Fibroblast of lung (primary cell): ENCODE measurements around the gene ETS2. TPM values are rescaled to one million over a fixed set of nuclear protein-coding genes. Genes with fewer than 3 reads are reported as not detected.

Experiments
- DNase-seq, 2 donors: peaks; one replicate each; pipeline versions ENCODE4 v3.0.0 to v3.0.0-alpha.2; 2010; ENCODE audit warnings: low read depth in 2 of 2
- H2AFZ ChIP-seq: 2 replicates; pipeline ENCODE4 v1.5.1; 2012; ENCODE audit warnings: low read length, control low read depth, inconsistent platforms
- H3K27ac ChIP-seq: 2 replicates; pipeline ENCODE4 v1.5.1; 2011; ENCODE audit warnings: low read length, control low read depth; ENCODE audit not compliant: insufficient read depth
- H3K27me3 ChIP-seq: 2 replicates; pipeline ENCODE4 v1.5.1; 2011; ENCODE audit warnings: mild to moderate bottlenecking, low read length; ENCODE audit not compliant: control insufficient read depth, insufficient read depth
- H3K36me3 ChIP-seq: 2 replicates; pipeline ENCODE4 v1.5.1; 2011; ENCODE audit warnings: low read length; ENCODE audit not compliant: control insufficient read depth, insufficient read depth
- H3K4me1 ChIP-seq: 2 replicates; pipeline ENCODE4 v1.5.1; 2011; ENCODE audit warnings: low read length; ENCODE audit not compliant: control insufficient read depth, insufficient read depth; ENCODE audit errors: extremely low read depth
- H3K4me2 ChIP-seq: 2 replicates; pipeline ENCODE4 v1.5.1; 2011; ENCODE audit warnings: low read length, control low read depth; ENCODE audit not compliant: insufficient read depth; ENCODE audit errors: extremely low read depth
- H3K4me3 ChIP-seq, 4 experiments: fragments of 200-600 bp in 1 of 4; sonication (generic) in 1 of 4; replicated peaks in 1 of 4; 2 replicates each; pipeline ENCODE4 v1.5.1; 2011 to 2016; ENCODE audit warnings: low read length in 4 of 4, low read depth in 3 of 4, mild to moderate bottlenecking in 3 of 4, control low read depth in 2 of 4, inconsistent platforms in 1 of 4, mixed read lengths in 1 of 4; ENCODE audit not compliant: insufficient read depth in 1 of 4; ENCODE audit errors: control extremely low read depth in 1 of 4
- H3K79me2 ChIP-seq: 2 replicates; pipeline ENCODE4 v1.5.1; 2012; ENCODE audit warnings: mild to moderate bottlenecking, low read length, inconsistent platforms; ENCODE audit not compliant: control insufficient read depth, insufficient read depth
- H3K9ac ChIP-seq: 2 replicates; pipeline ENCODE4 v1.5.1; 2011; ENCODE audit warnings: mild to moderate bottlenecking, low read length, control low read depth; ENCODE audit not compliant: insufficient read depth
- H3K9me3 ChIP-seq: 2 replicates; pipeline ENCODE4 v1.5.1; 2012; ENCODE audit warnings: low read depth, low read length; ENCODE audit not compliant: control insufficient read depth, insufficient read depth
- H4K20me1 ChIP-seq: 2 replicates; pipeline ENCODE4 v1.5.1; 2011; ENCODE audit warnings: low read length; ENCODE audit not compliant: control insufficient read depth, insufficient read depth; ENCODE audit errors: extremely low read depth
- CTCF ChIP-seq, 2 donors: IDR thresholded peaks in 1 of 2; conservative IDR thresholded peaks in 1 of 2; 1 replicate in 1 of 2; 2 replicates in 1 of 2; pipeline ENCODE4 v1.5.1; 2011 to 2012; ENCODE audit warnings: low read length in 2 of 2, control low read depth in 1 of 2, inconsistent platforms in 1 of 2, low read depth in 1 of 2, mild to moderate bottlenecking in 1 of 2
- EZH2 ChIP-seq: IDR thresholded peaks from 2 replicates; pipeline ENCODE4 v1.5.1; 2012; ENCODE audit warnings: low read length, control low read depth, mild to moderate bottlenecking; ENCODE audit errors: missing control alignments
- polyA plus RNA-seq, 2 donors: library from polyadenylated mRNA; depleted of rRNA in 1 of 2; stranded (reverse) in 1 of 2; unstranded in 1 of 2; fragments of >200 nt; gene quantifications; 2 replicates each; pipeline ENCODE4 v1.2.1, GENCODE V29; 2011 to 2012; ENCODE audit warnings: missing spikeins in 1 of 2
- total RNA-seq: library from RNA; depleted of rRNA; stranded (reverse); fragments of >200 nt; gene quantifications from 2 replicates; pipeline ENCODE4 v1.2.1, GENCODE V29; 2014

ETS2 gene
- total and polyA plus RNA-seq, 2 donors (not counting 1 experiment from before 2014, with no cell fraction given): 28.0 to 77.3 TPM

DNA sequence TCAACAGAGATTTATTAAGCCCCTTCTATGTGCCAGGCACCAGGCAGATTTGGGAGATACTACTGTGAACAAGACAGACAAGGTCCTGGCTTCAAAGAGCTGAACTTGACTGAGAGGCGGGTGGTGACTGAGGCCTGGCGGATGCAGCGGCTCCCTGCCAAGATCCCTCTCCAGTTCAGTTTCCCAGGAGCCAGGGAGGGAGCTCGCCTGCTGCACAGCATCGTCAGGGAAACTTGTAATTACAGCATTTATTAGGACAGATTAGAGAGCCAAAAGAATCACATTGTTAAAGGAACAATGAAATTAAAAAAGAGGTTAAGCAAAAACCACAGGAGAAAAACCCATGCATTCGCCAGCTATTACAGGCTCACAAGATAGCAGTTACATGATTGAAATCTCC, 55.3 kb downstream of the ETS2 start:
- Histone ChIP-seq H3K36me3 (no peaks in the 10 kb centered on the region), H3K27me3 (no peaks in the 10 kb centered on the region), H3K27ac (no peak overlapping the region), H3K9ac (no peak overlapping the region), H3K79me2 (no peaks in the 10 kb centered on the region), H3K4me3 (no peak overlapping the region), H4K20me1 (no peaks in the 10 kb centered on the region), H2AFZ (no peak overlapping the region), H3K4me2 (no peak overlapping the region), H3K9me3 (no peaks in the 10 kb centered on the region), H3K4me1 (no peaks in the 10 kb centered on the region)
- TF ChIP-seq EZH2 (no peak), CTCF (conservative IDR thresholded peaks at IDR 0.05 in 1 of 2, IDR thresholded peaks at IDR 0.05 in 1 of 2; ENCODE audit: low read depth in 1 of 2, low read length in 2 of 2) (no peak)
- peak in 1 of 2 donors; percentile 38 for DNase-seq

DNA sequence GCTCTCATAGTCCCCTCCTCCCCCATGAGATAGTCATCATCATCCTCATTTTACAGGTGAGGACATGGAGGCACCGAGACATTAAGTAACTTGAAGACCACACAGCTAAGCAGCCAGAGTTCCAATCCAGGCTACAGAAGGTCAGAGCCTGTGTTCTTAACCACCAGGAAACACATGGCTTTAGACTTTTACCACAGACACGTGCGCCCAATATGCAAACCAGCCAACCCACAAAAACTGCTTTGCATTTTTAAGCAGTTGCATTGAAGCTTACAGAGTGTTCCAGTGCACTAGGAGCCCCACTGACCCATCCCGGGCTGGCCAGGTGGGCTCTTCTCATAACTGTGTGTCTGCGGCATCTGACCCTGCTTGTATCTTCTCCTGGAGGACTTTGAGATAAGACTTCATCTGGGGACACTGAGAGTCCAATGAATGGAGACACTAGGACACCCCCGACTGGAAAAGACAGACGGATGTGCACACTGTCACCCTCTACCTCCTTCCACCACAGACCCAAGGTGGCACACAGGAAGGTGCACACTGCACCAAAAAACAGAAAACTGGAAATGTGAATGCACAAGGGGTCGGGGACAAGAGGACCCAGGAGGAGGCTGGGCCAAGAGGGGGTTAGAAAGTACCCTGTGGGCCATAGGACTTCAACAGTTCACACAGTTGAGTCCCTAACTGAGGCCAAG, 56.4 kb downstream of the ETS2 start:
- Histone ChIP-seq H3K9me3 (no peaks in the 10 kb centered on the region), H3K27ac (no peak overlapping the region), H2AFZ (no peak overlapping the region), H3K4me2 (no peak overlapping the region), H4K20me1 (no peaks in the 10 kb centered on the region), H3K27me3 (no peaks in the 10 kb centered on the region), H3K79me2 (no peaks in the 10 kb centered on the region), H3K4me3 (no peak overlapping the region), H3K36me3 (no peaks in the 10 kb centered on the region), H3K4me1 (no peaks in the 10 kb centered on the region), H3K9ac (no peak overlapping the region)
- TF ChIP-seq EZH2: no peak
- TF ChIP-seq CTCF (conservative IDR thresholded peaks at IDR 0.05 in 1 of 2, IDR thresholded peaks at IDR 0.05 in 1 of 2; ENCODE audit: low read depth in 1 of 2, low read length in 2 of 2): no peak
- DNase-seq: peak in 1 of 2 donors; percentile 26

- Histone ChIP-seq H3K4me1 (no peaks in the 10 kb centered on the region), H3K9ac (no peak overlapping the region), H2AFZ (no peak overlapping the region), H3K4me2 (no peak overlapping the region), H4K20me1 (no peaks in the 10 kb centered on the region), H3K4me3 (no peak overlapping the region), H3K9me3 (no peaks in the 10 kb centered on the region), H3K27ac (no peak overlapping the region), H3K27me3 (no peaks in the 10 kb centered on the region), H3K79me2 (no peaks in the 10 kb centered on the region), H3K36me3 (no peaks in the 10 kb centered on the region)
- TF ChIP-seq CTCF (conservative IDR thresholded peaks at IDR 0.05 in 1 of 2, IDR thresholded peaks at IDR 0.05 in 1 of 2; ENCODE audit: low read depth in 1 of 2, low read length in 2 of 2): no peak
- no peak for TF ChIP-seq EZH2
- no peak for DNase-seq
Observed at GRCh38 chr21:38863291-38863690, 57.6 kb downstream of the ETS2 start.
